Omental fat pad (tissue), 4 donors: ENCODE results near the gene SYT7. TPM values are rescaled to one million over a fixed set of nuclear protein-coding genes. Genes with fewer than 3 reads are reported as not detected.

Experiments
- ATAC-seq: fragments of 150-250 bp; one replicate; pipeline ENCODE4 v1.9.1; 2016; ENCODE audit warnings: mild to moderate bottlenecking, moderate library complexity; ENCODE audit not compliant: low FRiP score
- DNase-seq: peaks from one replicate; pipeline ENCODE4 v3.0.0-alpha.2; 2019; ENCODE audit warnings: low spot score
- total RNA-seq, 4 donors: library from RNA; depleted of rRNA; stranded (reverse); fragments of >200 nt; gene quantifications; one replicate each; pipeline ENCODE4 v1.1.0, GENCODE V29; 2016
- TF ChIP-seq, protein P1 (sequence below), 3 donors: fragments of 450-650 bp; IDR thresholded peaks; one replicate each; pipeline ENCODE4 v1.5.1; 2016 to 2017; ENCODE audit warnings: antibody characterized with exemption in 3 of 3, mild to moderate bottlenecking in 3 of 3, moderate library complexity in 2 of 3

The SYT7 gene
- total RNA-seq, 4 donors from 2014 or later = 1.6 to 6.6 (median 4.4) TPM

DNA sequence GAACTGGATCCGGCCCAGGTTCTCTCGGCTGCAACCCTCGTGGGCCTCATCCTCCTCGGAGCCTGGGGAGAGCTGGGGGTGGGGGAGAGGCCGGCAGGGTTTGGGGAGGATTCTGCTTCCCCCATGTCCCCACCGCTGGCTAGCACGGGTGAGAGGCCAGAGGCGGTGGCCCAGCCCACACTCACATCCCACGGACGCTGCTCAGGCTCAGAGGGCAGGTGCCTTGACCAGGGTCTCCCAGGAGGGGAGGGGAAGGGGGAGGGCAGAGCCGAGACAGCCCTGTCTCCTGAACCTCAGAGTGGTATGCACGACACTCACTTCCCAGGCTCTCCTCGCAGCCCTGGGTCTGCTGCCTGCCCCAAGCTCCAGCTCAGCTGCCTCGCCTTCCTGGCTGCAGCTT lies 52.8 kb downstream of the SYT7 start:
- TF ChIP-seq, protein P1, sequence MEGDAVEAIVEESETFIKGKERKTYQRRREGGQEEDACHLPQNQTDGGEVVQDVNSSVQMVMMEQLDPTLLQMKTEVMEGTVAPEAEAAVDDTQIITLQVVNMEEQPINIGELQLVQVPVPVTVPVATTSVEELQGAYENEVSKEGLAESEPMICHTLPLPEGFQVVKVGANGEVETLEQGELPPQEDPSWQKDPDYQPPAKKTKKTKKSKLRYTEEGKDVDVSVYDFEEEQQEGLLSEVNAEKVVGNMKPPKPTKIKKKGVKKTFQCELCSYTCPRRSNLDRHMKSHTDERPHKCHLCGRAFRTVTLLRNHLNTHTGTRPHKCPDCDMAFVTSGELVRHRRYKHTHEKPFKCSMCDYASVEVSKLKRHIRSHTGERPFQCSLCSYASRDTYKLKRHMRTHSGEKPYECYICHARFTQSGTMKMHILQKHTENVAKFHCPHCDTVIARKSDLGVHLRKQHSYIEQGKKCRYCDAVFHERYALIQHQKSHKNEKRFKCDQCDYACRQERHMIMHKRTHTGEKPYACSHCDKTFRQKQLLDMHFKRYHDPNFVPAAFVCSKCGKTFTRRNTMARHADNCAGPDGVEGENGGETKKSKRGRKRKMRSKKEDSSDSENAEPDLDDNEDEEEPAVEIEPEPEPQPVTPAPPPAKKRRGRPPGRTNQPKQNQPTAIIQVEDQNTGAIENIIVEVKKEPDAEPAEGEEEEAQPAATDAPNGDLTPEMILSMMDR (IDR thresholded peaks at IDR 0.05) = no peak
- ATAC-seq (no peak), DNase-seq (no peak)

DNA sequence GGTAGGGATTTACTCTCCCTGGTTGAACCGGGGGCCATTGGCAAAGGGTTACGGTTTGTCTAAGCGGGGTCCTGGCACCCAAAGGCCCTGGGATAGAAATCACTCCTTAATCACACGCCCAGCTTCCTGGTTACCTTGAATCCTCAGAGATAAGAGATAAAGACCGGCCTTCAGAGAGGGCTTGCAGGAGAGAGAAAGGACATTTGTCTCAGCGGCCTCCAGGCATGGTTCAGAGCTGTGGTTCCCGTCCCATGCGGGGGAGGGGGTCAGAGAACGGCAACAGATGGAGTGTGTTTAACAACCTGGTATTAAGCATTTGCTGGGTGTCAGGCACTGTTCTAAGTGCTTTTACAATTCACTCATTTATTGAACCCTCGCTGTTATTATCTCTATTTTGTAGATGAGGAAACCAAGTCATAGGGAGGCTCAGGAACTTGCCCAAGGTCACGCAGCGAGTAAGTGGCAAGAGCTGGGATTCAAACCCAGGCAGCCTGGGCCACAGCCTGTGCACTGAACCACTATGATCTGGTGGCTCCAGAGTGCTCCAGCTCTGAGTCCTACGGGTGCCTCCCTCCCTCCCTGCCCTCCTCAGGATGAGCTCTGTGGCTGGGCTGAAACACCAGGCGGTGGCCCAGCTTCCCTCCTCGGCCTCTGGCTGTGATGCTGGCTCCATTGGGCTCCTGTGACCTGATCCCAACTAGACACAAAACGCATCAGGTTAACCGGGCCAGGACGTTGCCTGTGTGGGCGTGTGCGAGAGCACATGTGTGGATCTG lies 53.7 kb downstream of the SYT7 start:
- TF ChIP-seq, protein P1 (IDR thresholded peaks at IDR 0.05) = no peak
- no peak for DNase-seq
- ATAC-seq = no peak

DNA sequence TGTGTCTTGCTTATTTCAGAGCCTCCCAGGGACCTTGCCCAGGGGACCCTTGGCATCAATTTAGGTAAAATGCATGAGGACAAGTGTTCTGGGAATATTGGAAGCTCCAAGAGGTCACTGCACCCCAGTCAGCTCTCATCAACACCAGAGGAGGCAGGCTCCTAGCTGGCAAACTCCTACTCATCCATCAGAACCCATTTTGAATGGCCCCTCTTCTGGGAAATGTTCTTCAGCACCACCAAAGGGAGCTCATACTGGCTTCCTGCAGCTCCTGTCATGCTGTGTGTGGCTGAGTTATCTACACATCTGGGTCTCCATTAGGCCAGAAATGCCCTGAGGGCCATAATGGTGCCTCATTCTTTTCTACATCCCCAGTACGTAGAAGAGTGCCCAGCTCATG lies 54.6 kb downstream of the SYT7 start:
- ATAC-seq (no peak), DNase-seq (no peak)
- TF ChIP-seq, protein P1 (IDR thresholded peaks at IDR 0.05) = no peak

DNA sequence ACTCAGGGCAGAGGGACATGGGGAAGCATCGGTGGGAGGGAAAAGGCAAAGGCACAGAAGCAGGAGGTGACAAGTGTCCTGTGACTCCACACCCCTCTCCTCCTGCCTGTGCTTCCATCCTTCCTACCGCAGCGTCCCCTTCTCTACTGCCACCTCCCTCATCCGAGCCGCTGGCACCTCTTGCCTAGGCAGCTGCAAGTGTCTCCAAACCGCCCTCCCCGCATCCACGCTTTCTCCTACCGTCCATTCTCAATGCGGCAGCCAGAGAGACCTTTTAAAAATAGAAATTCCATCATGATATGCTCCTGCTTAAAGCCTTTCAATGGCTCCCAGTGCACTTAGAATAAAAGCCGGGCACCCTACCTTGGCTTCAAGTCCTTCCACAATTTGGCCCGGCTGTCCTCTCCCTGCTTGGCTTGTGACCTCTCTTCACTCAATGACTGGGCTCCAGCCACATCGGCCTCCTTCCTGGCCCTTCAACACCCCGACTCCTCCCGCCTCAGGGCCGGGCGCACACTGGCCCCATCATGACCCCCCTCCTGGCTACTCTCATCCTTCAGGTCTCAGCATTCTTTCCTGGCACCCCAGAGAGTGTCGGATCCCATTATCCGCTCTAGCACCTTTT lies 55.8 kb downstream of the SYT7 start:
- DNase-seq (no peak), ATAC-seq (no peak)
- TF ChIP-seq, protein P1 (IDR thresholded peaks at IDR 0.05) = no peak

DNA sequence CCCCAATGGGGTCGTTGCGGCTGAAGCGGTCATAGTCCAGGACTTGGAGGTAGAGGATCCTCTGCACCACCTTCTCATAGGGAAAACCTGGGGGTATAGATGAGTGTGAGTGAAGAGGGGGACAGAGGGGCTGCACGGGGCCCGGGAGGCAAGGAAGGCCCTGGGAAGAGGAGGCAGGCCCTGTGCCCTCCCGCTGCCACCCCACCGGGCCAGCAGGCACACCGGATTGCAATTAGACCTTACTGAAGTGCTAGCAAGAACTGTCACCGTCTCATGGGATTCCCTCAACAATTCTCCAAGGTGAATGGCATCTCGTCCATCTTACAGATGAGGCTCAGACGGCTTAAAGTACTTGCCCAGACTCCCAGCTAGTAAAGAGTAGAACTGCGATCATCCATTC lies 56.4 kb downstream of the SYT7 start:
- ATAC-seq = no peak
- TF ChIP-seq, protein P1 (IDR thresholded peaks at IDR 0.05) = no peak

DNA sequence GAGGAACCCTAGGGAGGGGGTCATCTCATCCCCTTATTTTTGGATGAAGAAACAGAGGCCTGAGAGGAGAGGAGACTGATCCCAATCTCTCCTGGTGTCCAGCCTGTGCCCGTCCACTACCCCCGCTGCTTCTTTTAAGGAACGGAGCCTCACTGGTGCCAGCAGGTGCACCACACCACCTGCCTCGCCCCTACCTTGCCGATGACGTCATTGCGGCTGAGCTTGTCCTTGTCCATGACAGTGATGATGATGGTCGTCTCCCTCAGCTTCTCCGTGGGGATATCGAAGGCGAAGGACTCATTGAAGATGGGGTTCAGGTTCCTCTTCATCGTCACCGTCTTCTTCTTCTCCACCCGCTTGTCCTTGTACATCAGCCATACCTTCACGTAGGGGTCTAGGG lies 58.0 kb downstream of the SYT7 start:
- TF ChIP-seq, protein P1 (IDR thresholded peaks at IDR 0.05) = no peak
- no peak for DNase-seq
- no peak for ATAC-seq

More for the DNA sequence above, 56.4 kb downstream of the SYT7 start:
- DNase-seq = no peak
